ENCODE results near the gene FXYD6.

GRCh38 chr11:117793583-117793982, 82.9 kb downstream of the FXYD6 start:
- TF ChIP-seq CTCF (conservative IDR thresholded peaks at IDR 0.05; ENCODE audit: low read length), result no peak
- no peak for TF ChIP-seq EZH2phosphoT487 (IDR thresholded peaks at IDR 0.05; ENCODE audit: borderline replicate concordance, low read depth, low read length)

All from OCI-LY7 (cell line).